GM19043 (cell line): Measurements from ENCODE around the gene GSTK1.
"Not testable (repeated sequence)": the region's sequence is repeated elsewhere in the genome, so short reads cannot be mapped to it uniquely, and the experiment has no call there.

Experiments used
- ATAC-seq: cut with Tn5 transposase; IDR thresholded peaks from one replicate; pipeline ENCODE4 v1.9.1; 2021; ENCODE audit warnings: low read depth; ENCODE audit not compliant: unreplicated experiment

Gene GSTK1

GRCh38 chr7:143238289-143238980 is 24.8 kb upstream of the GSTK1 start:
- no peak for ATAC-seq

GRCh38 chr7:143239813-143240212 is 23.4 kb upstream of the GSTK1 start:
- no peak for ATAC-seq

GRCh38 chr7:143240291-143241168 is 22.7 kb upstream of the GSTK1 start:
- peak; percentile 97 for ATAC-seq

GRCh38 chr7:143242306-143242705 is 20.9 kb upstream of the GSTK1 start:
- no peak for ATAC-seq

GRCh38 chr7:143243111-143243510 is 20.1 kb upstream of the GSTK1 start:
- no peak for ATAC-seq

GRCh38 chr7:143243614-143244013 is 19.6 kb upstream of the GSTK1 start:
- no peak for ATAC-seq

GRCh38 chr7:143244321-143244720 is 18.9 kb upstream of the GSTK1 start:
- ATAC-seq: no peak

- no peak for ATAC-seq
These were observed 18.1 kb upstream of the GSTK1 start for GRCh38 chr7:143245123-143245522.

GRCh38 chr7:143247372-143247771 is 15.9 kb upstream of the GSTK1 start:
- ATAC-seq: no peak

GRCh38 chr7:143248761-143249354 is 14.4 kb upstream of the GSTK1 start:
- no peak for ATAC-seq

- ATAC-seq: no peak
These were observed 13.0 kb upstream of the GSTK1 start for GRCh38 chr7:143250199-143250598.

GRCh38 chr7:143250822-143251221 is 12.4 kb upstream of the GSTK1 start:
- no peak for ATAC-seq

GRCh38 chr7:143252006-143252405 is 11.2 kb upstream of the GSTK1 start:
- ATAC-seq: no peak

GRCh38 chr7:143255564-143255963 is 7.7 kb upstream of the GSTK1 start:
- no peak for ATAC-seq

GRCh38 chr7:143256325-143256724 is 6.9 kb upstream of the GSTK1 start:
- no peak for ATAC-seq

GRCh38 chr7:143256932-143257331 is 6.3 kb upstream of the GSTK1 start:
- peak; percentile 77 for ATAC-seq

- no peak for ATAC-seq
These were observed 5.7 kb upstream of the GSTK1 start for GRCh38 chr7:143257501-143257900.

- peak; percentile 22 for ATAC-seq
These were observed 4.4 kb upstream of the GSTK1 start for GRCh38 chr7:143258831-143259230.

GRCh38 chr7:143259765-143260164 is 3.5 kb upstream of the GSTK1 start:
- no peak for ATAC-seq

- no peak for ATAC-seq
These were observed 1.3 kb upstream of the GSTK1 start for GRCh38 chr7:143261901-143262300.

- ATAC-seq: not testable (repeated sequence)
These were observed 941 bp downstream of the GSTK1 start for GRCh38 chr7:143264196-143264568.
